ENCODE measurements around the gene PRSS22. TPM values are rescaled to one million over a fixed set of nuclear protein-coding genes. Genes with fewer than 3 reads are reported as not detected.

PRSS22 gene
- total RNA-seq, 2 donors from 2014 or later, result not detected

DNA sequence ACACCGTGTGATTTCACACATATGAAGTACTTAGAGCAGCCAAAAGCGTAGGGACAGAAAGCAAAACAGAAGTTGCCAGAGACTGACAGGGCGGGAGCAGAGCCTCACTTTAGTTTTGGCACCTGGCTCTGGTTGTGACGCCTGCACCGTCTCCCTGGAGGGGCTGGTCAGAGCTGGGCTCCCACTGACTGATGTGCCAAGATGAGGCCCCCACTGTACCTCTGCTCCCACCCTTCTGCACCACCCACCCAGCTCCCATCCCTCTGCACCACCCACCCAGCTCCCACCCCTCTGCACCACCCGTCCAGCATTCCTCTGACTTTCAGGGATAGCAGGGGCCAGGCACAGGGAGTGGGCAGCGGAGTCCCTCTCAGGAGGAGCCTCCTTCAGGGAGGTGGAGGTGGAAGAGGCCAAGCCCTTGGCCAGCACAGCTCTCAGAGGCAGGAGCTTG, 44.2 kb downstream of the PRSS22 start:
- no peaks in the 10 kb centered on the region for H3K36me3 ChIP-seq
- H3K9me3 ChIP-seq, result no peaks in the 10 kb centered on the region
- H3K4me1 ChIP-seq, result no peaks in the 10 kb centered on the region
- DNase-seq (ENCODE audit: low spot score), result no peak
- no peak overlapping the region for H3K4me3 ChIP-seq
- TF ChIP-seq, protein P1, sequence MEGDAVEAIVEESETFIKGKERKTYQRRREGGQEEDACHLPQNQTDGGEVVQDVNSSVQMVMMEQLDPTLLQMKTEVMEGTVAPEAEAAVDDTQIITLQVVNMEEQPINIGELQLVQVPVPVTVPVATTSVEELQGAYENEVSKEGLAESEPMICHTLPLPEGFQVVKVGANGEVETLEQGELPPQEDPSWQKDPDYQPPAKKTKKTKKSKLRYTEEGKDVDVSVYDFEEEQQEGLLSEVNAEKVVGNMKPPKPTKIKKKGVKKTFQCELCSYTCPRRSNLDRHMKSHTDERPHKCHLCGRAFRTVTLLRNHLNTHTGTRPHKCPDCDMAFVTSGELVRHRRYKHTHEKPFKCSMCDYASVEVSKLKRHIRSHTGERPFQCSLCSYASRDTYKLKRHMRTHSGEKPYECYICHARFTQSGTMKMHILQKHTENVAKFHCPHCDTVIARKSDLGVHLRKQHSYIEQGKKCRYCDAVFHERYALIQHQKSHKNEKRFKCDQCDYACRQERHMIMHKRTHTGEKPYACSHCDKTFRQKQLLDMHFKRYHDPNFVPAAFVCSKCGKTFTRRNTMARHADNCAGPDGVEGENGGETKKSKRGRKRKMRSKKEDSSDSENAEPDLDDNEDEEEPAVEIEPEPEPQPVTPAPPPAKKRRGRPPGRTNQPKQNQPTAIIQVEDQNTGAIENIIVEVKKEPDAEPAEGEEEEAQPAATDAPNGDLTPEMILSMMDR (IDR thresholded peaks at IDR 0.05), result no peak
- peaks cover 0 to 3% of the 10 kb centered on the region in 2 donors for H3K27me3 ChIP-seq
- no peak overlapping the region for H3K27ac ChIP-seq

- Histone ChIP-seq H3K27me3 (no peaks in the 10 kb centered on the region), H3K4me1 (no peaks in the 10 kb centered on the region), H3K4me3 (no peak overlapping the region), H3K27ac (no peak overlapping the region), H3K36me3 (no peaks in the 10 kb centered on the region), H3K9me3 (no peaks in the 10 kb centered on the region)
- TF ChIP-seq, protein P1 (IDR thresholded peaks at IDR 0.05), result no peak
- no peak for DNase-seq (ENCODE audit: low spot score)
These were observed 46.1 kb downstream of the PRSS22 start for GRCh38 chr16:2811703-2812471.

DNA sequence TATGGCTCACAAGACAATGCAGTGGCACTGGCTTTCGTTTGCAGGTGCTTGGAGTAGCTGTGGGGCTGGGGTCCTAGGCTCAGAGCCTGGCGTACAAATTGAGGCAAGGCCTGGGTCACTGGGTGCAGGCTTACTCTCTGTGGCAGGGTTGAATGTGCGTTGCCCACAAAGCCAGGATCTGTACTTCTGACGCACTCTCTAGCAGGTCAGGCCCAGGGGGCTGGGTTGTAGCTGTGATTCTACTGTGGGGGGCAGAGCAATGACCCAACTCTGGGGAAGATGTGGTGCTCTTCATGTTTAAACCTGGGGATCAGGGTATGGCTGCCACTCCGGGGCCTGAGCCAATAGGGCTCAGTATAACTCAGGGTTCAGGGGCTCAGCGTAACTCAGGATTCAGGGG, 47.3 kb downstream of the PRSS22 start:
- Histone ChIP-seq H3K27ac (no peak overlapping the region), H3K9me3 (no peaks in the 10 kb centered on the region), H3K4me3 (no peak overlapping the region), H3K36me3 (no peaks in the 10 kb centered on the region), H3K27me3 (no peaks in the 10 kb centered on the region), H3K4me1 (no peaks in the 10 kb centered on the region)
- no peak for DNase-seq (ENCODE audit: low spot score)
- TF ChIP-seq, protein P1 (IDR thresholded peaks at IDR 0.05), result no peak

DNA sequence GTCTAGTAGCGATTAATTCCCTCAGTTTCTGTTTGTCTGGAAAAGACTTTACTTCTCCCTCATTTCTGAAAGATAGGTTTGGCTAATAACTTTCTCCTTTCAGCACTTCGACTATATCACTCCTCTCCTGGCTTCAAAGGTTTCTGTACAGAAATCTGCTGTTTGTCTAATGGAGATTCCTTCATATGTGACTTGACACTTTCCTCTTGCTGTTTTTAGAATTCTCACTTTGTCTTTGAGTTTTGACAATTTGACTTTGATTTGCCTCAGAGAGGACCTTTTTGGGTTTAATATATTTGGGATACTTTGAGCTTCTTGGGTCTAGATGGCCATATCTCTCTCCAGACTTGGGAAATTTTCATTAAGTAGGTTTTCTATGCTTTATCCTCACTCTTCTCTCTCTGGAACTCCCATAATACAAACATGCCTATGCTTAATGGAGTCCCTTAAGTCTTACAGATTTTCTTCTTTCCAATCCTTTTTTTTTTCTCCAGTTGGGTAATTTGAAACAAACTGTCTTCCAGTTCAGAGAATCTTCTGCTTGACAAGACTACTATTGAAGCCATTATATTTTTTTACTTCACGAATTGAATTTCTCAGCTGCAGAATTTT, 48.7 kb downstream of the PRSS22 start:
- no peaks in the 10 kb centered on the region for H3K27me3 ChIP-seq
- no peak overlapping the region for H3K27ac ChIP-seq
- DNase-seq (ENCODE audit: low spot score), result no peak
- H3K4me1 ChIP-seq, result no peaks in the 10 kb centered on the region
- no peak overlapping the region for H3K4me3 ChIP-seq
- TF ChIP-seq, protein P1 (IDR thresholded peaks at IDR 0.05), result no peak
- H3K9me3 ChIP-seq, result peaks cover 0 to 3% of the 10 kb centered on the region in 2 donors
- H3K36me3 ChIP-seq, result no peaks in the 10 kb centered on the region

DNA sequence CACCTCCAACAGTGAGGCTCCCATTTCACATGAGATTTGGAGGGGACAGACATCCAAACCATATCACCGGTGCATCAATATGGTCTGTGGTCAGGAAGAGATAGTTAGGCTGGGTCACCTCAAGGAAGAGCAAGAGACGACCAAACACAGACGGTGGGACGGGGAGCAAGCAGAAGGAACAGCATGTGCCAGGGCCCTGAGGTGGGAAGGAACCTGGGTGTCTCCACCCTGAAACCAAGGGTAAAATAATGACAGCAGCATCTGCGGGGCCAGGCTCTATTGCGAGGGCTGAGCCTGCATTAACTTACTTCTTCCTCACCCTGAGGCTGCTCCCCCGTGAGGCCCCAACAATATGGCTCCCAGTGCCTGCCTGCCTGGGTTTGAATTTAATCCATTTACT, 49.8 kb downstream of the PRSS22 start:
- H3K9me3 ChIP-seq, result peaks cover 0 to 13% of the 10 kb centered on the region in 2 donors
- no peaks in the 10 kb centered on the region for H3K4me1 ChIP-seq
- no peak for DNase-seq (ENCODE audit: low spot score)
- no peak overlapping the region for H3K4me3 ChIP-seq
- no peak overlapping the region for H3K27ac ChIP-seq
- H3K36me3 ChIP-seq, result no peaks in the 10 kb centered on the region
- TF ChIP-seq, protein P1 (IDR thresholded peaks at IDR 0.05), result no peak
- no peaks in the 10 kb centered on the region for H3K27me3 ChIP-seq

All from right atrium auricular region (tissue), 2 donors.